ENCODE data around the gene CSTF2. TPM values are rescaled to one million over a fixed set of nuclear protein-coding genes. Genes with fewer than 3 reads are reported as not detected.
"Not testable (repeated sequence)": the region's sequence is repeated elsewhere in the genome, so short reads cannot be mapped to it uniquely, and the experiment has no call there.

Gene CSTF2
- total and polyA plus RNA-seq, 12 donors = 3.3 to 17.0 (median 13.8) TPM

- H3K27me3 ChIP-seq = peaks cover 6% of the 10 kb centered on the region
- H3K36me3 ChIP-seq (replicated peaks in 1 of 2) = no peaks in the 10 kb centered on the region
- no peak for DNase-seq
- TF ChIP-seq, protein P1, sequence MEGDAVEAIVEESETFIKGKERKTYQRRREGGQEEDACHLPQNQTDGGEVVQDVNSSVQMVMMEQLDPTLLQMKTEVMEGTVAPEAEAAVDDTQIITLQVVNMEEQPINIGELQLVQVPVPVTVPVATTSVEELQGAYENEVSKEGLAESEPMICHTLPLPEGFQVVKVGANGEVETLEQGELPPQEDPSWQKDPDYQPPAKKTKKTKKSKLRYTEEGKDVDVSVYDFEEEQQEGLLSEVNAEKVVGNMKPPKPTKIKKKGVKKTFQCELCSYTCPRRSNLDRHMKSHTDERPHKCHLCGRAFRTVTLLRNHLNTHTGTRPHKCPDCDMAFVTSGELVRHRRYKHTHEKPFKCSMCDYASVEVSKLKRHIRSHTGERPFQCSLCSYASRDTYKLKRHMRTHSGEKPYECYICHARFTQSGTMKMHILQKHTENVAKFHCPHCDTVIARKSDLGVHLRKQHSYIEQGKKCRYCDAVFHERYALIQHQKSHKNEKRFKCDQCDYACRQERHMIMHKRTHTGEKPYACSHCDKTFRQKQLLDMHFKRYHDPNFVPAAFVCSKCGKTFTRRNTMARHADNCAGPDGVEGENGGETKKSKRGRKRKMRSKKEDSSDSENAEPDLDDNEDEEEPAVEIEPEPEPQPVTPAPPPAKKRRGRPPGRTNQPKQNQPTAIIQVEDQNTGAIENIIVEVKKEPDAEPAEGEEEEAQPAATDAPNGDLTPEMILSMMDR (IDR thresholded peaks at IDR 0.05) = no peak
- no peak for TF ChIP-seq POLR2A (IDR thresholded peaks at IDR 0.05)
- WGBS, 4 donors = 46 to 62% (median 54%) methylated on average over 4 of the region's 4 CpGs
- no peak overlapping the region for H3K27ac ChIP-seq
- H3K4me3 ChIP-seq = no peak overlapping the region
- intact Hi-C loops (cut with DNase I) = no loop called here
- no peaks in the 10 kb centered on the region for H3K4me1 ChIP-seq (replicated peaks in 1 of 2)
- H3K9me3 ChIP-seq (replicated peaks in 1 of 3) = no peaks in the 10 kb centered on the region
These were observed 21.5 kb upstream of the CSTF2 start for GRCh38 chrX:100798484-100799214.

GRCh38 chrX:100802843-100803242, 17.3 kb upstream of the CSTF2 start:
- no peak overlapping the region for H3K27ac ChIP-seq
- intact Hi-C loops (cut with DNase I) = no loop called here
- H3K27me3 ChIP-seq = no peaks in the 10 kb centered on the region
- 66 to 79% (median 68%) methylated on average over 3 of the region's 3 CpGs for WGBS, 4 donors
- H3K4me1 ChIP-seq (replicated peaks in 1 of 2) = no peaks in the 10 kb centered on the region
- TF ChIP-seq, protein P1 (IDR thresholded peaks at IDR 0.05) = no peak
- TF ChIP-seq POLR2A (IDR thresholded peaks at IDR 0.05) = no peak
- H3K4me3 ChIP-seq = no peak overlapping the region
- DNase-seq = no peak
- no peaks in the 10 kb centered on the region for H3K9me3 ChIP-seq (replicated peaks in 1 of 3)
- H3K36me3 ChIP-seq (replicated peaks in 1 of 2) = no peaks in the 10 kb centered on the region

GRCh38 chrX:100804780-100805179, 15.4 kb upstream of the CSTF2 start:
- H3K4me3 ChIP-seq = no peak overlapping the region
- intact Hi-C loops (cut with DNase I) = no loop called here
- no peaks in the 10 kb centered on the region for H3K36me3 ChIP-seq (replicated peaks in 1 of 2)
- no peaks in the 10 kb centered on the region for H3K9me3 ChIP-seq (replicated peaks in 1 of 3)
- DNase-seq = no peak
- no peak overlapping the region for H3K27ac ChIP-seq
- TF ChIP-seq, protein P1 (IDR thresholded peaks at IDR 0.05) = no peak
- TF ChIP-seq POLR2A (IDR thresholded peaks at IDR 0.05) = no peak
- no peaks in the 10 kb centered on the region for H3K27me3 ChIP-seq
- H3K4me1 ChIP-seq (replicated peaks in 1 of 2) = no peaks in the 10 kb centered on the region
- whole genome bisulfite sequencing, 4 donors = 33 to 83% (median 45%) methylated on average over 1 of the region's 1 CpG

GRCh38 chrX:100808265-100808664, 11.9 kb upstream of the CSTF2 start:
- H3K36me3 ChIP-seq (replicated peaks in 1 of 2); H3K4me1 ChIP-seq (replicated peaks in 1 of 2); H3K4me3 ChIP-seq; intact Hi-C loops (cut with DNase I); DNase-seq; H3K9me3 ChIP-seq (replicated peaks in 1 of 3); H3K27ac ChIP-seq: not testable (repeated sequence)
- peaks cover 10% of the 10 kb centered on the region for H3K27me3 ChIP-seq
- 74 to 85% (median 82%) methylated on average over 7 of the region's 7 CpGs for WGBS, 4 donors

Data from adrenal gland (tissue), 12 donors.